Lower leg skin (tissue), 4 donors: ENCODE results near the gene CADM1. TPM values are rescaled to one million over a fixed set of nuclear protein-coding genes. Genes with fewer than 3 reads are reported as not detected.

Experiments used
- DNase-seq, 2 donors: peaks; one replicate each; pipeline ENCODE4 v3.0.0-alpha.2; 2019; ENCODE audit warnings: low spot score in 2 of 2
- H3K4me3 ChIP-seq: fragments of 200-600 bp; sonication (generic); 2 replicates; pipeline ENCODE4 v1.5.1; 2017; ENCODE audit warnings: mild to moderate bottlenecking, low read depth; ENCODE audit not compliant: poor library complexity, severe bottlenecking
- CTCF ChIP-seq, 3 donors: fragments of 450-650 bp; IDR thresholded peaks; one replicate each; pipeline ENCODE4 v1.5.1; 2016; ENCODE audit warnings: antibody characterized with exemption in 3 of 3, mild to moderate bottlenecking in 3 of 3, moderate library complexity in 2 of 3
- POLR2A ChIP-seq, 2 donors: fragments of 450-650 bp; IDR thresholded peaks; one replicate each; pipeline ENCODE4 v1.6.1; 2016 to 2017; ENCODE audit warnings: antibody characterized with exemption in 2 of 2, mild to moderate bottlenecking in 1 of 2, moderate library complexity in 1 of 2
- WGBS, 2 donors: methylation state at CpG; one replicate each; pipeline ENCODE4 v1.1.5; 2018; 5-methylcytosine and 5-hydroxymethylcytosine counted together
- intact Hi-C: fragments of 100-400 bp; cut with DNase I; formaldehyde crosslinking; loops from one replicate; pipeline ENCODE4 v1.15.0; 2023; ENCODE audit warnings: low total_unique reads
- total RNA-seq, 4 donors: library from RNA; depleted of rRNA; stranded (reverse); fragments of >200 nt; gene quantifications; one replicate each; pipeline ENCODE4 v1.1.0, GENCODE V29; 2016

The CADM1 gene
- total RNA-seq, 4 donors from 2014 or later = 9.4 to 21.4 (median 11.8) TPM

GRCh38 chr11:115357066-115357465 is 147.1 kb downstream of the CADM1 start:
- 29 to 37% methylated on average over 5 of the region's 5 CpGs for whole genome bisulfite sequencing, 2 donors
- DNase-seq = no peak
- intact Hi-C loops = no loop called here
- no peak overlapping the region for H3K4me3 ChIP-seq
- TF ChIP-seq POLR2A (IDR thresholded peaks at IDR 0.05) = no peak
- no peak for TF ChIP-seq CTCF (IDR thresholded peaks at IDR 0.05)

DNA sequence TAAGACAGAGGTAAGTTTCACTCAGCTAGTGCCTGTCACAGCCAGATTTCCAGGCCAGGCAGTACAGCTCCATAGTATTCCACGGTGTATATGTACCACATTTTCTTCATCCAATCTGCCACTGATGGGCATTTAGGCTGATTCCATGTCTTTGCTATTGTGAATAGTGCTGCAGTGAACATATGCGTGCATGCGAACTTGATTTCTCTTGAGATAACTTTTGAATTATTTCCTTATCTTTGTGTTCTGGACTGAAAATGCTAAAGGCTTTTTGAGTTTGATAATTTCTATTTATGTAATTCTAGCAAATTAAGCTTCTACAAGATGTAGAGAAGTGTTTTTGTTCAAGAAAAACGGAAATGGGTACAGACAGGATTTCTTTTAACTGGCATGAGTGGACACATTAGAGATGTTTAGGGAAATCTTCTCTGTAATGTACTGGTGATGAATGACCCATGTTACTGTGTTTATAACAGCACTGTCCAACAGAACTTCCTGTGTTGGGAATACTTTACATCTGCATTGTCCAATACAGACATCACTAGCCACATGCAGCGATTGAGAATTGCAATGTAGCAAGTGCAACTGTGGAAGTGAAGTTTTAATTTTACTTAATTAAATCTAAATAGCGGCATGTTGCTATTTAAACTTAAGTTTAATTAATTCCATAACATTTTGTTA is 151.3 kb downstream of the CADM1 start:
- intact Hi-C loops = no loop called here
- no peak for DNase-seq
- H3K4me3 ChIP-seq = no peak overlapping the region
- 89 to 90% methylated on average over 6 of the region's 6 CpGs for WGBS, 2 donors
- TF ChIP-seq POLR2A (IDR thresholded peaks at IDR 0.05) (no peak), CTCF (IDR thresholded peaks at IDR 0.05) (no peak)

DNA sequence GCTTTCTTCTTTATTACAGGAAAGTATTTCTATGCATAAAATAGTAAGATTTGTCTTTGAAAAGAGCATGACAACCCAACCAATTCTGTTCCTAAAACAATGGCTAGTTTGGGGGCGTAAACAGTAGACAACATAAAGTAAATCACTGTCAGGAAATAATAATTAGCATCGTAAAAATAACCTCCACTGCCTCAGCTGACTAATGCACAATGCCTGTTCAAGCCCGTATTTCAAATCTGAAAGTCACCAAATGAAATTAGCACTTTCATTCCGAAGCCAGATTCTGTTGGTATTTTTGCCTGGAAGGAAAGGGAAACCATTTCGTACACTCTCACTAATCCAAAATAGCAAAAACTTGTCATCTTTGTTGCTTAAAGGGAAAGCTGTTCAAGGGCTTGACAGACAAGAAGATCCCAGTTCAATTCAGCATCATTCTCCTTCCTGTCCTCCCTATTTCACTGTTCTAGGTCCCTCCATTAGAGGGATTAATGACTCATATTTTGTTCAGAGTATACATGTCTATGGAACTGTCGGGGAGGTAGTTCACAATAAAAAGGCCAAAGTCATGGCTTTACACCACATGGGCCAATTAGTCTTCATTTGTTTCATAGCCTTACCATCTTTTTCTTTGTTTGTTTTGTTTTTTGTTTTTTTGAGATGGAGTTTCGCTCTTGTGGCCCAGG is 154.7 kb downstream of the CADM1 start:
- no peak overlapping the region for H3K4me3 ChIP-seq
- 48 to 56% methylated on average over 7 of the region's 7 CpGs for WGBS, 2 donors
- TF ChIP-seq CTCF (IDR thresholded peaks at IDR 0.05) (no peak), POLR2A (IDR thresholded peaks at IDR 0.05) (no peak)
- no peak for DNase-seq
- intact Hi-C loops = no loop called here

GRCh38 chr11:115348416-115348815 is 155.8 kb downstream of the CADM1 start:
- H3K4me3 ChIP-seq = no peak overlapping the region
- WGBS, 2 donors = 91 to 94% methylated on average over 6 of the region's 6 CpGs
- intact Hi-C loops = no loop called here
- TF ChIP-seq CTCF (IDR thresholded peaks at IDR 0.05) = no peak
- no peak for TF ChIP-seq POLR2A (IDR thresholded peaks at IDR 0.05)
- no peak for DNase-seq

DNA sequence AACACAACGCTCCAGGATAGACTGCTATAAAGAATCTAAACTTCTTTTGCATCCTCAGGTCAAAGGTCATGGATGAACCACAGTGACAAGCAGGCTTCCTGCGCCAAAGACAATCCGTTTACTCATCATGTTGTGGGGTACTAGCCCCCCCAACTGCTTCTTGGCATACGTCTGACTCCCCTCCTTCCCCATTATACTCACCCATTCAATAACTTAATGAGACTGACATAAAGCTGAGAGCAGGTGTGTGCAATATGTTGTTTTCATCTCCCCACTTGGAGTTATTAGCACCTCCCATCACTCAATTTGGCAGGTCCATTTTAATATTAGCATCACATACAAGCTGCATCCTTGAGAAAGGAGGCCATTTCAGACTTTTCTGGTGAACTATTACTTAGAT is 157.1 kb downstream of the CADM1 start:
- WGBS, 2 donors = 86 to 91% methylated on average over 4 of the region's 4 CpGs
- no peak for DNase-seq
- intact Hi-C loops = no loop called here
- H3K4me3 ChIP-seq = no peak overlapping the region
- TF ChIP-seq POLR2A (IDR thresholded peaks at IDR 0.05) (no peak), CTCF (IDR thresholded peaks at IDR 0.05) (no peak)
